HG03095 (cell line): Measurements from ENCODE around the gene BANK1.

Source experiments
- ATAC-seq: cut with Tn5 transposase; IDR thresholded peaks from one replicate; pipeline ENCODE4 v1.9.1; 2021; ENCODE audit warnings: moderate library complexity; ENCODE audit not compliant: unreplicated experiment

The BANK1 gene

GRCh38 chr4:102104278-102104677 lies 313.7 kb downstream of the BANK1 start:
- ATAC-seq = no peak

- no peak for ATAC-seq
These were observed 315.5 kb downstream of the BANK1 start for GRCh38 chr4:102105983-102106382.

- ATAC-seq = no peak
These were observed 323.6 kb downstream of the BANK1 start for GRCh38 chr4:102114118-102114630.

GRCh38 chr4:102116121-102116520 lies 325.6 kb downstream of the BANK1 start:
- no peak for ATAC-seq

- ATAC-seq = no peak
These were observed 330.3 kb downstream of the BANK1 start for GRCh38 chr4:102120846-102121245.
